OCI-LY1 (cell line): ENCODE results near the gene RNF13.

ENCODE experiments used
- CTCF ChIP-seq: fragments of 200-600 bp; sonication (generic), shearing (Covaris generic); IDR thresholded peaks from 2 replicates; pipeline ENCODE4 v1.5.1; 2017; ENCODE audit warnings: mild to moderate bottlenecking, antibody characterized with exemption, low read length, moderate library complexity, mixed read lengths
- EZH2 ChIP-seq: fragments of 200-600 bp; sonication (generic), shearing (Covaris generic); IDR thresholded peaks from 2 replicates; pipeline ENCODE4 v1.8.0; 2017; ENCODE audit warnings: borderline replicate concordance, mixed run types, mild to moderate bottlenecking, antibody characterized with exemption, low read length, moderate library complexity, mixed read lengths

- TF ChIP-seq CTCF (no peak), EZH2 (no peak)
Observed at GRCh38 chr3:149776170-149776569, 36.8 kb upstream of the RNF13 start.
